MV-4-11 (cell line): ENCODE results near the gene MSL1.

ENCODE experiments used
- DNase-seq: peaks from one replicate; lab custom pipeline; 2025; lab: John Stamatoyannopoulos, UW

The MSL1 gene

DNA sequence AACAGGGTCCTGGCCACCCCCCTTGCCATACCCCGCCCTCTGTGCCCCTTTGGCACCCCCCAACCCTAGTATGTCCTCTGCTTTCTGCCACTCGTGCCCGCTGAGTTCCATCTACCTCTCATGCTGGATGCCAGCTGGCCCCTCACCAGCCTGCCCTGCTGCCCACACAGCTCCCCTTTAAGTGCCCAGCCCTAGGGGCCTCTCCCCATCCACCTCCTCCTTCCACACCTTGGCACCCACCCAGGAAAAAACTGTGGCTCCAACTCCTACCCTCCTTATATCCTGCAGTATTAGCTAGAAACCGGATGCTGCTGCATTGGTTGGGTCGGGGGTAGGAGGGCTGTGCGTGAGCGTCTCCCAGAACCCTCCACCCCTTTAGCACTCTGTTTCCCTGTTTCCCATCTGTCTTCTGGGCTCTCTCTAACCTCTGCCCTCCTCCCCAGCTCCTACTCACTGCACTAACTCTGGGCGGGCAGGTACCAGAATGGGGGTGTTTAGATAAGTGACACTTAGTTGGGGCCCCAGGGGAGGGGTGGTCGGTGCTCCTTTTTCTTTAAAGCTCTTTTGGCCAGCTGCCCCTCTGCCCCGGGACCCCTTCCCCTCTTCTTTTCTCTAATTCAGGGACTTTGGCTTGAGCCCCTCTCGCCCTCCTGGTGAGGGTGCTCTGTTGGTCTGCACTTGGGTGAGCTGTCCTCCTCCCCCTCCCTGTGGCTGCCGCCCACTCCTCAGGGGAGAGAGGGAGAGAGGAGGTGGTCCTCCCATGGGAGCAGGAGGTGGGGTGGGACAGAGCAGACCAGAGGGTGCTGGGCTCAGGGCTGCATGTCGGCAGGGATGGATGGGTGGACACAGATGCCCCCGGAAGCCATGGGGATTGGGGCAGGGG is 31.3 kb upstream of the MSL1 start:
- DNase-seq, result no peak

DNA sequence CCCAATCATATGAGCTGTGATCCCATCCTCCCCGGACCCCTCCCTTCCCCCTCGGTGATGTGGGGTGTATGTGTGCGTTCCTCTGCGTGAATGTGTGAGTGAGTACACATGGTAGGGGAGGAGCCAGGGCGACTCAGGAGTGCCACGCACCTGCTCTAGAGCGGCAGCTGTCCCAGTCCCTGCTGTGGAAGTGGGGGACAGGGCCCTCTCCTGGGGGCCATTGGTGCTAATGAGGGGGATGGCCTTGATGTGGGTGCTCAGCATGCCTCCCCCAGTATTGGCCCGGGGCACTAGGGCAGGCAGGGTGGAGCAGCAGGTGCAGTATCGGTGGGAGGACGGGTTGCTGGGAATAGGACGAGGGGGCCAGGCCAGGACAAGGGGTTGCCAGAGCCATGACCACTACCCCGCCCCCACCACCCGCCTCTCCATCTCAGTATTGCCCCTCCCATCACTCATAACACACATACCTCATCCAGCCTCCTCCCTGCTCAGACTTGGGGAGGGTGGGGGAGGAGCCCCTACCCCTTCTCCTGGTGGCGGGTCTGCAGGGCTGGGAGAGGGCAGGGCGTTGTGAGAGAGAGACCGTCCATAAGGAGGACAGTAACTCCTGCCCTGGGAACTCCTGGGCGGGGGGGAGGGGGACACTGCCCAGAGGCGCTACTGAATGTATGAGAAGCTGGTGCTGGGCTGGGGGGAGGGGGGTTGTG is 29.9 kb upstream of the MSL1 start:
- DNase-seq, result no peak

DNA sequence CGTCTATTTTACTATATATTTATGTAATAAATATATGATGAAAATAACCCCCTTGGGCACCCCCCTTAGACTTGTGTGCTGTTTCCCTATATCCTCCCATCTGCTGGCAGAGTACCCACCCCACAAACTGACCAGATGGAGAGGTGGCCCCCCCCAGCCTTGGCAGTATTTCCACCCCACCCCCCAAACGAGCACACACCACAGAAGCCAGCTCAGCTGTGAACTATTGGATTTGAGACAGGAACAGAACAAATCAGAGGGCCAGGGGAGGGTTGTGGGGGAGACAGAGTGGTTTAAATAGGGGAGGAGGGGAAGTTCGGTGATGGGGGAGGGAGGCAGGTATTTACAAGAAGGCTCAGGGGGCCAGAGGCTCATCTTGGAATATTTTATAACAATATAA is 29.2 kb upstream of the MSL1 start:
- DNase-seq, result no peak

DNA sequence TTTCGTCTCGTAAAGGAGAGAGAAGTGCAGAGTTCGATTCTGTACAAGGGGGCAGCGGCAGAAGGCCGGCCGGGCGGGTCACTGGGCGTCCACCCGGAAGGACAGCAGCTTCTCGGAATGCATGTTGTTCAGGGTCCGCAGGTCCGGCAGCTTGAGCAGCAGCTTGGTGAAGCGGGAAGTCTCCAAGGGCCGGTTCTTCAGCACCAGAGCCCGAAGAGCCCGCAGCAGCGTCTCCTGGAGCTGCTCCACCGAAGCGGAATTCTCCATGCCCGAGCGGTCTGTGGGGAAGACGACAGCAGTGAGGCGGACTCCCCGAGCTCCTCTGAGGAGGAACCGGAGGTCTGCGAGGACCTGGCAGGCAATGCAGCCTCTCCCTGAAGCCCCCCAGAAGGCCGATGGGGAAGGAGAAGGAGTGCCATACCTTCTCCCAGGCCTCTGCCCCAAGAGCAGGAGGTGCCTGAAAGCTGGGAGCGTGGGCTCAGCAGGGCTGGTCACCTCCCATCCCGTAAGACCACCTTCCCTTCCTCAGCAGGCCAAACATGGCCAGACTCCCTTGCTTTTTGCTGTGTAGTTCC is 28.7 kb upstream of the MSL1 start:
- no peak for DNase-seq

DNA sequence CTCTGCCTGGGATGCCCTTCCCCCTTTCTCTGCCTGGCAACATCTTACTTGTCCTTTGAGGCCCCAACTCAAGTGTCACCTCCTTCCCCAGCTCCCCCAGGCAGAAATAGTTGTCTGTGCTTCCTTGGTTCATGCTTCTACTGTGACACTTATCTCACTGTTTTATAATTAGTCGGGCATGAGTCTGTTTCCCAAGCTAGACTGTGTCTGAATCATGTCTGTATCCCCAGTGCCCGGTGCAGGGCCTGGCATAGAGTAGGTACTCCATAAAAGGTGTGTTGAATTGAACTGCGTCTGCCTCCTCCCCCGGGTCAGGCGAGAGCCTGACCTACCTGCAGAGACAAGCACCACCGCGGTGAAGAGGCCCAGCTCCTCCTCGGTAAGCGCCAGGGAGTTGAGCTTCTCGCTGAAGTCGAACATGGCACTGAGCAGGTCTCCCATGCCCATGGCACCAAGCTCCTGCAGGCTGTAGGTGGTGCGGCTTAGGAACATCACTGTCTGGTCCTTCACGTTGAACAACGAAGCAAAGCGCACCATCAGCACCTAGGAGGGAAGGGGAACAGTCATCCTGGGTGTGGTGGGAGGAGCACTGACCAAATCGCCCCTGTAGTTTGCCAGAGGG is 28.1 kb upstream of the MSL1 start:
- no peak for DNase-seq

DNA sequence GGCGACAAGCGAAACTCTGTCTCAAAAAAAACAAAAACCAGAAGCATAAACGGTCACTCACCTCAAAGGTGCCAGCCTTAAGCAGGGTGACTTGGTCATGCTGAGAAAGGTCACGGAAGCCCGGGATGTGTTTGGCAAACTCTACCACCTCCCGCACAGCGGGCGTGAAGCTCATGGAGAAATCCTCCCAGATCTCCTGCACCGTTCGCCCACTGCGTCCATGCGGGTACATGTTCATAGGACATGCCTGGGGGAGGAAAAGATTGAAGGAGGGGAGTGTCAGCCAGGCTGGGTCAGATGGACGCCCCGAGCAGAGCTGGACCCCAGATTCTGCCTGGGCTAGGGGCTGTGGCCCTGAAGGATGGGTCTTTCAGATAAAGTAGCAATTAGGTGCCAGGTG is 26.9 kb upstream of the MSL1 start:
- no peak for DNase-seq

DNA sequence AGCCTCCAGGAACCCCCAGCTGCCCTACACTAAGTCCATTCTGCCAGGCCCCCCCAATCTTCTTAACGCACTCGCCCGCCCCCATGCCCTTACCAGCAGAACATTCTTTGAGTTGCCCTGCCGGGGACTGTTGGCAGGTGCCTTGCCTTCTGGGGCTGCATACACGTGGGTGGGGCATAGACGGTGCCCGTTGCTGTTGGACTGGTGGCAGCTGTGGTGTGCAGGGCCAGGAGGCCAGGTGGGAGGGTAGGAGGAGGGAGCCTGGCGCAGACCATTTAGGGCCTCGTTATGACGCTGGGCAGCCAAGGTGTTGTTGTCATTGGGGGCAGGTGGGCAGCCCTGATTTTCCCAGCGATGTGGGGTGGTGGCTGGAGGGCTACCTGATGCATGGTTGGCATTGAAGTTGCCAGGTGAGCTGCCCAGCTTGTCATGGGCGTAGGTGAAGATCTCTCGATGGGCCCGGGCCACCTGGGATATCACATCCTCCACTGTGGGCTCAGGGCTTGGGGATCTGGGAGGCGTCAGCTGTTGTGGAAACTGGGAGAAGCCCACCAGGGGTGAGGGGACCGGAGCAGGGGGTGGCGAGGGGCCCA is 26.3 kb upstream of the MSL1 start:
- no peak for DNase-seq

DNA sequence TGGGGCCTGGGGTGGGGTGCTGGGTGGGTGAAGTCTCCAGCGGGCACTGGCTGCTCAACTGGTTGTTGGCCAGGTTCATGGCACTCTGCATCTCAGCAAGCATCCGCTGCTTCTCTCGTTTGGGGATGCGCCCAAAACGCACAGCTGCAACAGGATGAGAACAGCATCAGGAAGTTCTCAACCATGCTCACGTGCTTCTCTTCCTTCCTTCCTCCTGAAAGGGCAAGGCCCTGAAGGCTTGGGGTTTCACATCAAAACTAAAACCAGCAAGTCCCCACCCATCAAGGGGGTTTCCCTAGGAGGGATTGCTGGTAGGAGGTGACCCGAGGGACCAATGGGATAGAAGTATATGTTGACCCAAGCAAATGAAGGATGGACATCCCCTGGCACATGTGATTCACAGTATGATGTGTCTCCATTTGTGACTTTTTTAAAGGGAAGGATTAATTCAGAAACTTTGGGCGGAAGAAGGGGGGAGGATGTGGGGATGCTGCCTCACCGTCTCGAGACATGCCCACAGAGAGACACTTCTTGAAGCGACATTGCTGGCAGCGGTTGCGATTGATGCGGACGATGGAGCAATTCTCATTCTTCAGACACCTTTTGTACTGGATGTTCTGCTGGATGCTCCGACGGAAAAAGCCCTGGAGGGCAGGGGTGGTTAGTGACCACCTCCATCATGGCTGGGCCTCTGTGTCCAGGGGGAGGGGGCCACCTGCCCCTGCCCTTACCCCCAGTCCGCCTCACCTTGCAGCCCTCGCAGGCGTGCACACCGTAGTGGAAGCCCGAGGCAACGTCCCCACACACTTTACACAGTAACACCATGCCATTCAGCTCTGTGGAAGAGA is 25.6 kb upstream of the MSL1 start:
- DNase-seq, result peak; percentile 89

DNA sequence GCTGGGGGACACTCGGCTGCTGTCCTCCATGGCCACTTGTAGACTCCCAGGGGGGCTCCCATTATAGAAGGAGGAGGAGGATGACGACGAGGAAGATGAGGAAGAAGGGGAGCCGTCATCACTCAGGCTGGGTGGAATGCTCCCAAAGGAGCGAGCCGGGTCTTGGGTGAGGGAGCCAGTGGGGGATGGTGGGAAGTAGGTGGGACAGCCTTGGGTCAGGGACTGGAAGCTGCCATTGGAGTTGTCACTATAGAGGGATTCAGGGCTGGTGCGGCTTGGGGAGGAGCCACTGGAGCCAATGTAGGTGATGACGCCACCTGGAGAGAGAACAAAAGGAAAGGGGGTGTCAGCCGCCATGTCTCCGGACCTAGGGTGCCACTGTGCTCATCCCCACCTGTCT is 24.7 kb upstream of the MSL1 start:
- no peak for DNase-seq

DNA sequence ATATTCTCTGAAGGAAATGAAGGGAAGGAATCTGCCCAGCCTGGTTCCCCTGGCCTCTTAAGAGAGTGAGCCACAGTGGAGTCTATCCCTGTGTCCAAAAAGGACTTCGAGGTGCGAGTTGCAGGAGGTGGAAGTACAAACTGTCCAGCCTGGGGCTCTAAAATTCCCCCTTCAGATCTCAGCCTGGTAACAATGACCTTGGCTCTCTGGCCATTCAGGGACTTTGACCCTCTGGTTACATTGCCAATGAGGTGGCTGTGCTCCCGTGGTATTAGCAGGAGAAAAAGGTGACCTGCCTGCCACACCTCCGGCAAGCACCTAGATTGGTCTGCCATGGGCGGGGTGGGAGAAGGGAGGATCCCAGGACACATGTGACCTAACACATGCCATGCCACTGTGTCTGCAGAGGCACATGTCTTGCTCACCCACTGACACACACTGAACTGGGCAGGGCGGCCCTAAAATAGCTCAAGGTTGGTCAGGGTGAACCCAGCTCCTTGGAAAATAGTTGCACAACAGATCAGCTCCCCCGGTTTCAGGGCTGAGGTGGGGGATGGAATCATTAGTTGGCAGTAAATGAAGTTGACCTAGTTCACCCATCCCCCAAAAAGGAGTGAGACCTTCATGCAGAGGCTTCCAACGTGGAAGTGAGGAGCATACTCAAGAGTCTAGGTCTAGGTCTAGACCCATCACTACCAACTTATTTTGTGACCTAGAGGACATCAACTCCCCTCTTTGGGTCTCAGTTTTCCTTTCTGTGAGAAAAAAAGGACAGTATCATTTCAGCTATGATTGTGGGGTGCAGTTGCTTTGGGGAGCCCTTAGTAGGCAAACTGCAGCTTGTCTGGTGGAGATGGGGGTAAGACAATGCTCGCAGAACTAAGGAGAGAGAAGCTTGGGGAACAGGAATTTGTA is 23.6 kb upstream of the MSL1 start:
- peak; percentile 73 for DNase-seq

DNA sequence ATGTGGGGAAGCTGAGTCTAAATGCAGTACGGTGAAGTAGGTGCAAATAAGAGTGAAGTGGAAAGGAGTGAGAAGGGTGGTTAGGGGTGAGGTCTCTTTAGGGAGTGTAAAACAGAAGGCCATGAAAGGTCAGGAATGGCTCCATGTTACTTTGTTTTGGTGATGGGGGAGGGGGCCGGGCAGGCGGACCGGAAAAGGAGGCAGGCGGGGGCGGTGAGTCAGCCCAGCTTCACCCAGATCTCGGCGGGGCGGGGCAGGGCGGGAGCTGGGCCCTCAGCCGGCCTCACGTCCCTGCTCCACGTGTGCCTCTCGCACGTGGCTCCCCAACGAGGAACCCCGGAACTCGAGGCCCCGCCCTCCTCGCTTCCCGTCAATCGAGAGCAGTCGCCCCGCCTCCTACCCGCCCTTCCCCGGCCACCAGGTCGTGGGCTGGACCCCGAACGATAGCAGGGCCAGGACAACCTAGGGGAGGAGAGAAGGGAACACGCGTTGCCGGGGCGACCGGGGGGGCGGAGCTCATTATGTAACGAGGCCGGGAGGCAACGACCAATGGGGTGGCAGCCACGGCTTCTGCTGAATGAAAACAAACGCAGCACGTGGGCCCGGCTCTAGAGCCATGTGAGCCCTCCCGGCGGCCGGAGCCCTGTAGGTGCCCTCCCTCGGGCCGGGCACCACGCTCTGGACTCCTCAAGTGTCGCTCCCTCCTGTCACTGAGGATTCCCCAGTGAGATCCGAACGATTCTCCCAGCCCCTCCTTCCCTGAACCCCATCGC is 22.7 kb upstream of the MSL1 start:
- peak; percentile 99 for DNase-seq

DNA sequence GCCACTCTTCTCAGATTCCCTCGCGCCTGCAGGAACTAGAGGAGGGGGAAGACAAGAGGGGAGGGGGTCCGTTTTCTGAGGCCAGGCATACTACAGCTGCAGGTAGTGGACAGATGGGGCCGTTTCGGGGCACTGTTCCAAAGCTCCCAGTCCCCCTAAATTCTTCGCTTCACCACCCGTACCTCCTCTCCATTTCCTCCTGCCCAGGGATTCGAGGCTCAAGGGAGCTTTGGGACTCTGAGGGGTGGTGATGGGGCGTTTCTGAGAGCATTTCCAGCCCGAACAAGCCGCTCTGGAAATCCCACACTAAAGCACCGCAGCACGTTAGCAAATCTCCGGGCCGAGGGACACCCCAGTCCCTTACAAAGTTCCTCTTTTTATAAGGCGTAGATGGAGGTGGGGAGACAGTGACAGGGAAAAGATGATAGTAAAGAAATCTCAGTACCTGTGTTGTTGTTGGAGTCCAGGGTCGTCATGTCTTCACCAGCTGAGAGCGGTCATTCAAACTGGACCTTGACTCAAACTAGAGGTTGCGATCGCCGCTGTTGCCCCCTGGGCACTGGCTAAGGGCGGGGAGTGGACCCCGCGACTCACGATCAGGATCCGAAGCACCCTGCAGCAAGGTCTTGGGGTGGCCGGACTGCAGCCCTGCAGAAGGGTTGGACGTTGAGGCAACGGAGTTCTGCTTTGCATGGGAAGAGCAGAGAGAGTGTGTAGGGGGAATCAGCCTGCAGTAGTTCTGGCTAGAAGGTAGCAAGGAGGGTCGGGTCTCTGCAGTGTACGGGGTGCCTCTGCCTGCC is 22.0 kb upstream of the MSL1 start:
- DNase-seq, result peak; percentile 50

DNA sequence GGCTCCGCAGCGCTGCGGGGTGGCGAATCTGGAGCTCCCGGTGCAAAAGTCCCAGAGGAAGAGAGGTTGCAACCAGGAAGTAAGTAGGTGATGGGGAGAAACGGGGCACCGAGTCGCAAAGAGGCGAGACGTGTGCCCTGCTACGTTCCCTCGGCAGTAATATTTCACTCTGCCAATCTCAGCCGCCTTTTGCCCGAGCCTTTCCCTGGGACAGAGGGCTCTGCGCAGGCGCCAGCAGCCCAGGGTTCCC is 21.4 kb upstream of the MSL1 start, which contains the start of gene NR1D1:
Gene NR1D1, minus strand, starts transcription at position 171 of the 250 bp plus-strand sequence. CDS start 495 bp downstream, outside the sequence.
- DNase-seq, result no peak

DNA sequence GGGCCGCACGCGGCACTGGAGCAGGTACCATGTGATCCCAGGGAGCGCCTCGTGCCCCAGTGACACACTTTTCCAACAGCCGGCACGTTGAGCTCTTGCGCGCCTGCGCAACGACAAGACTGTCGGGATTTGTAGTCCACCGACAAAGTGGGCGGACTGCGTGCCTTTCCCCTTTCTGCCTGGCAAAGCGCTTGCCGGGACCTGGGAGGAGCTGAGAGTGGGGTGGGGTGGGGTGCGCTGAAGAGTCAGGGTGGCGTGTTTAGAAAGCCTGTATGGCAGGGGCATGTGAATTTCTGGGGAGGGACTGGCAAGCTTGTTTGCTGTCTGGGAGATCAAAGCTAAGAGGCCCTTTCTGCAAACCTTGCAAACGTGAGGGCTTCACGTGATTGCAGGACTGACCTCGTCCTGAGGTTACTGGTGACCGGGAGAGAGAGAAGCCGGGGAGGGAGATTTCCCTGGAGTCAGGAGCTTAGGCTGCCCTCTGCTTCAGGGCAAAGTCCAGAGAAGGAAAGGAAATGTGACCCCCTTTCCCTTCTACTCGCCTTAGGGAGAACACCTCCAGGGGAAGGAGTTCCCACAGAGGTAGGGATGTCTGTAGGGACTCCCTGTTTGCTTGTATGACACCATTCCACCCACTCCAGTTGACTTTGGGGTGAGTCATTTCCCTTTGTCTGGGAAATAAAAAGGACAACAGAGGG is 21.0 kb upstream of the MSL1 start:
- peak; percentile 96 for DNase-seq

DNA sequence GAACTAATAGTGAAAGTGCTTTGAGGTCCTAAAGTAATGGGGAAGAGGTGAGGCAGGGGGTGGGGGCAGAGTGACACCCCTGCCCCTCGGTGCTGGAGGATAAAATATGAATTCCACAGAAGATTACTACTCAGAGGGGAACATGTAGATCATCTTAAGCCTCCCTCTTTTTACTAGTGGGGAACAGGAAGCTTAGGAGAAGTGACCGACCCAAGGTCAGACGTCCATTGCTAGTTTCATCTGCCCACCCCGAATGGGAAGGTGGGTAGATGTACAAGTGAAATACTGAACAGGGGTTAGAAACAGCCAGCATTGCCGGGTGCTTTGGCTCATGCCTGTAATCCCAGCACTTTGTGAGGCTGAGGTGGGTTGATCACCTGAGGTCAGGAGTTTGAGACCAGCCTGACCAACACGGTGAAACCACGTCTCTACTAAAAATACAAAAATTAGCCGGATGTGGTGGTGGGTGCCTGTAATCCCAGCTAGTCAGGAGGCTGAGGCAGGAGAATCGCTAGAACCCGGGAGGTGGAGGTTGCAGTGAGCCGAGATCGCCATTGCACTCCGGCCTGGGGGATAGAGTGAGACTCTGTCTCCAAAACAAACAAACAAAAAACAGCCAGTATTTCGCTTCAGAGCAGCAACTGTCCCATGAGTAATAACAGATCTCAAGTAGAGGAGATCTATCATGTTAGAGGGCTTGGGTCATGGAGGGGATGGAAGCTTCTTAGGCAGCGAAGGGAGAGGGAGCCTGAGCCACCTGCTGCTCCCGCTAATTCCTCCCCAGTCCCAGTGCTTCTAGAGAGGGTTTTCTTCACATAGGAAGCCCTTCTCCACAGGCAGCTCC is 20.2 kb upstream of the MSL1 start:
- no peak for DNase-seq

DNA sequence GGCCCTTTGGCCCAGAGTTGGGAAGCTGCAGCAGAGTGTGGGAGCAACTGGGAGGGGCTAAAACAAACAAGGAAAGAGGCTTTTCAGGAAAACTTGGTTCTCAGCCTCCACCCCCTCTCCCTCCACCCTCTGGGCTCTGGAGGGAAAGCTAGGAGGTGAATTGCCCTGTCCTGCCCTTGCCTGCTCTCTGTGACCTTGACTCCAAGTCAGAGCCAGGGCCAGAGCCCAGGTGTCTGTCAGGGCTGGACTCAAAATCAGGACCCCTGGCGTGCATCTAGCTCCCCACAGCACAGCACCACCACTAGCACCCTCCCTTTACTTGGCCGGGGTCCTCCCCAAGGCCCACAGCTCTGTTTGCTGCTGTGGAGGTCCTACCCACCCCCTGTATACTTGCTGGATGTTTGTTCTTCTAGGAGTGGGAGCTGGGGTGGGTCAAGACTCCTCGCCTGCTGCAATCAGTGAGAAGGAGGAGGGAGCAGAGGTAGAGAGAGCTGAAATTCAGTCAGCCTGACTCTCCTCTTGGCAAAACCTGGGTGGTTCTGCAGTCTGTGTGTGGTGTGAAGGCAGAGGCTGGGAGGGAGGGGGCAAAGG is 18.6 kb upstream of the MSL1 start:
- no peak for DNase-seq

DNA sequence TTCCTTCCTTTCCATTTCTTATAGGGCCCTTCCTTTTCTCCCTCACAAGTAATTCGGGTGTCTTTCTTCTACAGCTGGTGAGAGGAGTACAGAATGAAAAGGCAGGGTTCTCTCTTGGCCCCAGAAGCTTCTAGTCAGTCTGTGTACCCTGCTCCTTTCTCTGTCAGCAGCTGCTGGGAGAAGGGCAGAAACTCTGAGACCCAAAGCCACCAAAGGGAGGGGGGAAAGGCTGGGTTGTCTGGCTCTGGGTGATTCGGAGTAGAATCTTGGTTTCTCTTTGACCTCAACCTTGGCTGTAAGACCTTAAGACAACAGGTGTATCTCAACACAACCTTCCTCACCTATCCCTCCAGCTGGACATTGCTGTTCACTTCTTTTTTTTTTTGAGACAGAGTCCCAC is 18.1 kb upstream of the MSL1 start:
- DNase-seq, result no peak
